DMS 273 treated with DMSO at 0.1 percent for 48 hours (cell line): Measurements from ENCODE around the gene HELLS.
"Not testable (repeated sequence)": the region's sequence is repeated elsewhere in the genome, so short reads cannot be mapped to it uniquely, and the experiment has no call there.

Experiments
- DNase-seq: peaks from one replicate; lab custom pipeline; 2025; lab: John Stamatoyannopoulos, UW

HELLS gene

GRCh38 chr10:94545391-94546048 is at the start of gene HELLS:
Gene HELLS, plus strand, starts transcription at chr10:94545788. Its CDS starts 134 bp downstream, at chr10:94545922.
- DNase-seq: peak; percentile 69

- no peak for DNase-seq
Observed at GRCh38 chr10:94496010-94496409, 49.6 kb upstream of the HELLS start.

GRCh38 chr10:94496646-94497045 is 48.9 kb upstream of the HELLS start:
- no peak for DNase-seq

GRCh38 chr10:94500063-94500462 is 45.5 kb upstream of the HELLS start:
- no peak for DNase-seq

- no peak for DNase-seq
Observed at GRCh38 chr10:94521276-94522250, 24.0 kb upstream of the HELLS start.

- no peak for DNase-seq
Observed at GRCh38 chr10:94524146-94524545, 21.4 kb upstream of the HELLS start.

- no peak for DNase-seq
Observed at GRCh38 chr10:94524711-94525110, 20.9 kb upstream of the HELLS start.

GRCh38 chr10:94531550-94531949 is 14.0 kb upstream of the HELLS start:
- DNase-seq: not testable (repeated sequence)

GRCh38 chr10:94533027-94533426 is 12.6 kb upstream of the HELLS start:
- DNase-seq: no peak

- not testable (repeated sequence) for DNase-seq
Observed at GRCh38 chr10:94542282-94542681, 3.3 kb upstream of the HELLS start.

- no peak for DNase-seq
Observed at GRCh38 chr10:94546049-94546900, 687 bp downstream of the HELLS start.

GRCh38 chr10:94546901-94547185 is 1.3 kb downstream of the HELLS start:
- no peak for DNase-seq

GRCh38 chr10:94549221-94549620 is 3.6 kb downstream of the HELLS start:
- no peak for DNase-seq

GRCh38 chr10:94567714-94568307 is 22.2 kb downstream of the HELLS start:
- DNase-seq: not testable (repeated sequence)

GRCh38 chr10:94571081-94571480 is 25.5 kb downstream of the HELLS start:
- no peak for DNase-seq

GRCh38 chr10:94571528-94571927 is 25.9 kb downstream of the HELLS start:
- no peak for DNase-seq

GRCh38 chr10:94578790-94579189 is 33.2 kb downstream of the HELLS start:
- DNase-seq: no peak

GRCh38 chr10:94583124-94583523 is 37.5 kb downstream of the HELLS start:
- DNase-seq: no peak

- no peak for DNase-seq
Observed at GRCh38 chr10:94591461-94592205, 46.0 kb downstream of the HELLS start.

- no peak for DNase-seq
Observed at GRCh38 chr10:94602729-94603515, 57.3 kb downstream of the HELLS start.
